Fibroblast of lung (primary cell): ENCODE measurements around the gene ADGRV1. TPM values are rescaled to one million over a fixed set of nuclear protein-coding genes. Genes with fewer than 3 reads are reported as not detected.
"Not testable (repeated sequence)": the region's sequence is repeated elsewhere in the genome, so short reads cannot be mapped to it uniquely, and the experiment has no call there.

Source experiments
- DNase-seq, 2 donors: peaks; one replicate each; pipeline versions ENCODE4 v3.0.0 to v3.0.0-alpha.2; 2010; ENCODE audit warnings: low read depth in 2 of 2
- H2AFZ ChIP-seq: 2 replicates; pipeline ENCODE4 v1.5.1; 2012; ENCODE audit warnings: low read length, control low read depth, inconsistent platforms
- H3K27ac ChIP-seq: 2 replicates; pipeline ENCODE4 v1.5.1; 2011; ENCODE audit warnings: low read length, control low read depth; ENCODE audit not compliant: insufficient read depth
- H3K27me3 ChIP-seq: 2 replicates; pipeline ENCODE4 v1.5.1; 2011; ENCODE audit warnings: mild to moderate bottlenecking, low read length; ENCODE audit not compliant: control insufficient read depth, insufficient read depth
- H3K36me3 ChIP-seq: 2 replicates; pipeline ENCODE4 v1.5.1; 2011; ENCODE audit warnings: low read length; ENCODE audit not compliant: control insufficient read depth, insufficient read depth
- H3K4me1 ChIP-seq: 2 replicates; pipeline ENCODE4 v1.5.1; 2011; ENCODE audit warnings: low read length; ENCODE audit not compliant: control insufficient read depth, insufficient read depth; ENCODE audit errors: extremely low read depth
- H3K4me2 ChIP-seq: 2 replicates; pipeline ENCODE4 v1.5.1; 2011; ENCODE audit warnings: low read length, control low read depth; ENCODE audit not compliant: insufficient read depth; ENCODE audit errors: extremely low read depth
- H3K4me3 ChIP-seq, 4 experiments: fragments of 200-600 bp in 1 of 4; sonication (generic) in 1 of 4; replicated peaks in 1 of 4; 2 replicates each; pipeline ENCODE4 v1.5.1; 2011 to 2016; ENCODE audit warnings: low read length in 4 of 4, low read depth in 3 of 4, mild to moderate bottlenecking in 3 of 4, control low read depth in 2 of 4, inconsistent platforms in 1 of 4, mixed read lengths in 1 of 4; ENCODE audit not compliant: insufficient read depth in 1 of 4; ENCODE audit errors: control extremely low read depth in 1 of 4
- H3K79me2 ChIP-seq: 2 replicates; pipeline ENCODE4 v1.5.1; 2012; ENCODE audit warnings: mild to moderate bottlenecking, low read length, inconsistent platforms; ENCODE audit not compliant: control insufficient read depth, insufficient read depth
- H3K9ac ChIP-seq: 2 replicates; pipeline ENCODE4 v1.5.1; 2011; ENCODE audit warnings: mild to moderate bottlenecking, low read length, control low read depth; ENCODE audit not compliant: insufficient read depth
- H3K9me3 ChIP-seq: 2 replicates; pipeline ENCODE4 v1.5.1; 2012; ENCODE audit warnings: low read depth, low read length; ENCODE audit not compliant: control insufficient read depth, insufficient read depth
- H4K20me1 ChIP-seq: 2 replicates; pipeline ENCODE4 v1.5.1; 2011; ENCODE audit warnings: low read length; ENCODE audit not compliant: control insufficient read depth, insufficient read depth; ENCODE audit errors: extremely low read depth
- EZH2 ChIP-seq: IDR thresholded peaks from 2 replicates; pipeline ENCODE4 v1.5.1; 2012; ENCODE audit warnings: low read length, control low read depth, mild to moderate bottlenecking; ENCODE audit errors: missing control alignments
- polyA plus RNA-seq, 2 donors: library from polyadenylated mRNA; depleted of rRNA in 1 of 2; stranded (reverse) in 1 of 2; unstranded in 1 of 2; fragments of >200 nt; gene quantifications; 2 replicates each; pipeline ENCODE4 v1.2.1, GENCODE V29; 2011 to 2012; ENCODE audit warnings: missing spikeins in 1 of 2
- total RNA-seq: library from RNA; depleted of rRNA; stranded (reverse); fragments of >200 nt; gene quantifications from 2 replicates; pipeline ENCODE4 v1.2.1, GENCODE V29; 2014
- TF ChIP-seq, protein P1 (sequence below), 2 donors: IDR thresholded peaks in 1 of 2; conservative IDR thresholded peaks in 1 of 2; 1 replicate in 1 of 2; 2 replicates in 1 of 2; pipeline ENCODE4 v1.5.1; 2011 to 2012; ENCODE audit warnings: low read length in 2 of 2, control low read depth in 1 of 2, inconsistent platforms in 1 of 2, low read depth in 1 of 2, mild to moderate bottlenecking in 1 of 2

ADGRV1 gene
- total and polyA plus RNA-seq, 2 donors (not counting 1 experiment from before 2014, with no cell fraction given): 0.15 to 0.17 TPM

DNA sequence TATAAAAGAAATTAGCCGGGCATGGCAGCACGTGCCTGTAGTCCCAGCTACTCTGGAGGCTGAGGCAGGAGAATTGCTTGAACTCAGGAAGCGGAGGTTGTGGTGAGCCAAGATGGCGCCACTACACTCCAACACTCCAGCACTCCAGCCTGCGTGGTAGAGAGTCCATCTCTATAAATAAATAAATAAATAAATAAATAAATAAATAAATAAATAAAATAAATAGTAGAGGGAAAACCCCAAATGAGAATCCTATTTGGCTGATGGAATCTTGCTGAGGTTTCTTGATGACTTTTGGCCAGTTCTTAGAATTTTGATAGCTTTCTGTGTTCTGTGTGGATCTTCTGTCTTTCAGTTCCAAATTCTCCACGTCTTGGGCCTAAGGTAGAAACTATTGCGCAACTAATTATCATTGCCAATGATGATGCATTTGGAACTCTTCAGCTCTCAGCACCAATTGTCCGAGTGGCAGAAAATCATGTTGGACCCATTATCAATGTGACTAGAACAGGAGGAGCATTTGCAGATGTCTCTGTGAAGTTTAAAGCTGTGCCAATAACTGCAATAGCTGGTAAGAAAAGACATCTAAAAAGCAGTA lies 126.9 kb downstream of the ADGRV1 start:
- Histone ChIP-seq H3K4me2 (no peak overlapping the region), H2AFZ (no peak overlapping the region), H3K9ac (no peak overlapping the region), H3K4me3 (no peak overlapping the region), H3K27me3 (no peaks in the 10 kb centered on the region), H3K36me3 (no peaks in the 10 kb centered on the region), H3K79me2 (no peaks in the 10 kb centered on the region), H3K27ac (no peak overlapping the region), H3K4me1 (no peaks in the 10 kb centered on the region), H3K9me3 (no peaks in the 10 kb centered on the region), H4K20me1 (no peaks in the 10 kb centered on the region)
- TF ChIP-seq, protein P1, sequence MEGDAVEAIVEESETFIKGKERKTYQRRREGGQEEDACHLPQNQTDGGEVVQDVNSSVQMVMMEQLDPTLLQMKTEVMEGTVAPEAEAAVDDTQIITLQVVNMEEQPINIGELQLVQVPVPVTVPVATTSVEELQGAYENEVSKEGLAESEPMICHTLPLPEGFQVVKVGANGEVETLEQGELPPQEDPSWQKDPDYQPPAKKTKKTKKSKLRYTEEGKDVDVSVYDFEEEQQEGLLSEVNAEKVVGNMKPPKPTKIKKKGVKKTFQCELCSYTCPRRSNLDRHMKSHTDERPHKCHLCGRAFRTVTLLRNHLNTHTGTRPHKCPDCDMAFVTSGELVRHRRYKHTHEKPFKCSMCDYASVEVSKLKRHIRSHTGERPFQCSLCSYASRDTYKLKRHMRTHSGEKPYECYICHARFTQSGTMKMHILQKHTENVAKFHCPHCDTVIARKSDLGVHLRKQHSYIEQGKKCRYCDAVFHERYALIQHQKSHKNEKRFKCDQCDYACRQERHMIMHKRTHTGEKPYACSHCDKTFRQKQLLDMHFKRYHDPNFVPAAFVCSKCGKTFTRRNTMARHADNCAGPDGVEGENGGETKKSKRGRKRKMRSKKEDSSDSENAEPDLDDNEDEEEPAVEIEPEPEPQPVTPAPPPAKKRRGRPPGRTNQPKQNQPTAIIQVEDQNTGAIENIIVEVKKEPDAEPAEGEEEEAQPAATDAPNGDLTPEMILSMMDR (conservative IDR thresholded peaks at IDR 0.05 in 1 of 2, IDR thresholded peaks at IDR 0.05 in 1 of 2; ENCODE audit: low read depth in 1 of 2, low read length in 2 of 2): no peak
- TF ChIP-seq EZH2: no peak
- no peak for DNase-seq

DNA sequence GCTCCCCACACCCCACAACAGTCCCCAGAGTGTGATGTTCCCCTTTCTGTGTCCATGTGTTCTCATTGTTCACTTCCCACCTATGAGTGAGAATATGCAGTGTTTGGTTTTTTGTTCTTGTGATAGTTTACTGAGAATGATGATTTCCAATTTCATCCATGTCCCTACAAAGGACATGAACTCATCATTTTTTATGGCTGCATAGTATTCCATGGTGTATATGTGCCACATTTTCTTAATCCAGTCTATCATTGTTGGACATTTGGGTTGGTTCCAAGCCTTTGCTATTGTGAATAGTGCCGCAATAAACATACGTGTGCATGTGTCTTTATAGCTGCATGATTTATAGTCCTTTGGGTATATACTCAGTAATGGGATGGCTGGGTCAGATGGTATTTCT lies 127.8 kb downstream of the ADGRV1 start:
- not testable (repeated sequence) for DNase-seq, H3K9ac ChIP-seq, H3K4me3 ChIP-seq, H2AFZ ChIP-seq, H3K36me3 ChIP-seq, H3K4me2 ChIP-seq, H3K4me1 ChIP-seq, H3K27me3 ChIP-seq, H4K20me1 ChIP-seq, H3K9me3 ChIP-seq, H3K27ac ChIP-seq, H3K79me2 ChIP-seq

DNA sequence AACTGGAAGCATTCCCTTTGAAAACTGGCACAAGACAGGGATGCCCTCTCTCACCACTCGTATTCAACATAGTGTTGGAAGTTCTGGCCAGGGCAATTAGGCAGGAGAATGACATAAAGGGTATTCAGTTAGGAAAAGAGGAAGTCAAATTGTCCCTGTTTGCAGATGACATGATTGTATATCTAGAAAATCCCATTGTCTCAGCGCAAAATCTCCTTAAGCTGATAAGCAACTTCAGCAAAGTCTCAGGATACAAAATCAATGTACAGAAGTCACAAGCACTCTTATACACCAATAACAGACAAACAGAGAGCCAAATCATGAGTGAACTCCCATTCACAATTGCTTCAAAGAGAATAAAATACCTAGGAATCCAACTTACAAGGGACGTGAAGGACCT lies 128.9 kb downstream of the ADGRV1 start:
- not testable (repeated sequence) for H3K4me2 ChIP-seq, H3K4me1 ChIP-seq, H3K9ac ChIP-seq, H2AFZ ChIP-seq, H3K4me3 ChIP-seq, H3K27me3 ChIP-seq, H3K36me3 ChIP-seq, H4K20me1 ChIP-seq, H3K9me3 ChIP-seq, DNase-seq, H3K27ac ChIP-seq, H3K79me2 ChIP-seq

DNA sequence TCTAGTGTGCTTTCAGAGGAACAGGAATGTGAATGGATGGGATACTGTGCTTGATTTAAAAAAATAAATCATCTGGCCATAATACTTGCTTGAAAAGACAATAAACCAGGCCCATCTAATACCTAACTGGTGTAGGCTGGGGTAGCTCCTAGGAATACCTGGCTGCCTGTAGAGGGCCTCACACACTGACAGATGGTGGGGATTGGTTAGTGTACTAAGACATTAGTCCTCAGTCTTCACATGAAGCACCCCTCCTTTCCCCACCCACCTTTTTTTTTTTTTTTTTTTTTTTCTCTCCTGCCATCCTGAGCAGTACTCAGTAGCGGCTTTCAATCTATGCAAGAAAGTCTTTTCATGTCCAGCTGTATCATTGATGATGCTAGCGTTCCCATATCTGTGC lies 130.5 kb downstream of the ADGRV1 start:
- Histone ChIP-seq H3K27ac (no peak overlapping the region), H3K79me2 (no peaks in the 10 kb centered on the region), H3K4me1 (no peaks in the 10 kb centered on the region), H3K9ac (no peak overlapping the region), H3K4me2 (no peak overlapping the region), H4K20me1 (no peaks in the 10 kb centered on the region), H3K36me3 (no peaks in the 10 kb centered on the region), H3K4me3 (no peak overlapping the region), H3K9me3 (no peaks in the 10 kb centered on the region), H2AFZ (no peak overlapping the region), H3K27me3 (no peaks in the 10 kb centered on the region)
- TF ChIP-seq EZH2: no peak
- TF ChIP-seq, protein P1 (conservative IDR thresholded peaks at IDR 0.05 in 1 of 2, IDR thresholded peaks at IDR 0.05 in 1 of 2; ENCODE audit: low read depth in 1 of 2, low read length in 2 of 2): no peak
- no peak for DNase-seq
